A549 (cell line): ENCODE results near the gene CDH4. TPM values are rescaled to one million over a fixed set of nuclear protein-coding genes. Genes with fewer than 3 reads are reported as not detected.

Experiments
- ATAC-seq, 2 experiments: fragments of 200-7000 bp in 1 of 2; fragments of >200 bp in 1 of 2; cut with Nextera tagmentation in 1 of 2; cut with Tn5 transposase in 1 of 2; 3 replicates each; pipeline versions ENCODE4 v1.8.0 to v1.9.1; 2018 to 2020; ENCODE audit warnings: mild to moderate bottlenecking in 1 of 2, moderate library complexity in 1 of 2
- CTCF ChIA-PET: fragments of 300-600 bp; sonication (Branson Sonifier 250); formaldehyde crosslinking; extraction: SDS; loops from one replicate; lab custom pipeline; 2021; ENCODE audit warnings: antibody characterized with exemption, inconsistent platforms; lab: Yijun Ruan, JAX
- POLR2A ChIA-PET: fragments of 350-600 bp; formaldehyde crosslinking; extraction: SDS; loops from one replicate; lab custom pipeline; 2021; ENCODE audit warnings: antibody characterized with exemption, inconsistent platforms; lab: Yijun Ruan, JAX
- DNase-seq, 2 experiments: peaks; one replicate each; pipeline versions ENCODE4 v3.0.0 to v3.0.0-alpha.2; 2011 to 2016; ENCODE audit warnings: low read depth in 1 of 2, low spot score in 1 of 2
- FAIRE-seq: peaks from 2 replicates; lab custom pipeline; 2011; peaks lifted over from hg19 to GRCh38; lab: Jason Lieb, UNC
- H3K27ac ChIP-seq, 2 experiments: fragments of >200 bp; sonication (Bioruptor Twin); formaldehyde crosslinking; 3 replicates each; pipeline ENCODE4 v1.5.1; 2016 to 2017
- H3K4me1 ChIP-seq: fragments of >200 bp; sonication (Bioruptor Twin); formaldehyde crosslinking; 3 replicates; pipeline ENCODE4 v1.6.1; 2016
- H3K4me2 ChIP-seq: fragments of >200 bp; sonication (Bioruptor Twin); formaldehyde crosslinking; 3 replicates; pipeline ENCODE4 v1.6.1; 2016
- H3K4me3 ChIP-seq: fragments of >200 bp; sonication (Bioruptor Twin); formaldehyde crosslinking; 3 replicates; pipeline ENCODE4 v1.5.1; 2016
- H3K9me3 ChIP-seq: fragments of >200 bp; sonication (Bioruptor Twin); formaldehyde crosslinking; 3 replicates; pipeline ENCODE4 v1.6.1; 2016
- CEBPB ChIP-seq, 2 experiments: fragments of >200 bp in 1 of 2; sonication (Bioruptor Twin) in 1 of 2; formaldehyde crosslinking in 1 of 2; IDR thresholded peaks; 2 replicates each; pipeline ENCODE4 v1.6.1; 2012 to 2016
- CHD2 ChIP-seq: fragments of 150-350 bp; IDR thresholded peaks from 2 replicates; pipeline ENCODE4 v1.6.1; 2014; ENCODE audit warnings: low read length; ENCODE audit not compliant: partially characterized antibody
- CHD4 ChIP-seq: fragments of 200-600 bp; sonication (generic); IDR thresholded peaks from 2 replicates; pipeline ENCODE4 v1.6.1; 2016; ENCODE audit warnings: antibody characterized with exemption, mild to moderate bottlenecking, borderline replicate concordance
- EHF ChIP-seq: fragments of 250-450 bp; sonication (Bioruptor Pico); IDR thresholded peaks from 2 replicates; pipeline ENCODE4 v1.5.0; 2020; ENCODE audit warnings: mild to moderate bottlenecking
- ELK1 ChIP-seq: fragments of 150-350 bp; IDR thresholded peaks from 2 replicates; pipeline ENCODE4 v1.6.1; 2014; ENCODE audit warnings: low read depth, mild to moderate bottlenecking, low read length
- EP300 ChIP-seq, 2 experiments: fragments of >200 bp; sonication (Bioruptor Twin); formaldehyde crosslinking; IDR thresholded peaks; 2 replicates in 1 of 2; 3 replicates in 1 of 2; pipeline ENCODE4 v1.6.1; 2016 to 2017
- FOXS1 ChIP-seq: fragments of 250-450 bp; sonication (Bioruptor Pico); IDR thresholded peaks from 2 replicates; pipeline ENCODE4 v1.5.0; 2020; ENCODE audit warnings: mild to moderate bottlenecking, moderate library complexity
- GATA3 ChIP-seq: IDR thresholded peaks from 2 replicates; pipeline ENCODE4 v1.6.1; 2012; ENCODE audit warnings: borderline replicate concordance
- HDAC2 ChIP-seq: fragments of 200-600 bp; sonication (generic); IDR thresholded peaks from 2 replicates; pipeline ENCODE4 v1.6.1; 2016
- HEYL ChIP-seq: fragments of 250-450 bp; sonication (Bioruptor Pico); IDR thresholded peaks from 2 replicates; pipeline ENCODE4 v1.8.0; 2021; ENCODE audit warnings: mild to moderate bottlenecking, moderate library complexity
- HOXA7 ChIP-seq: fragments of 250-450 bp; sonication (Bioruptor Pico); IDR thresholded peaks from 2 replicates; pipeline ENCODE4 v1.5.0; 2020; ENCODE audit warnings: mild to moderate bottlenecking, moderate library complexity
- HOXB13 ChIP-seq: fragments of 250-450 bp; sonication (Bioruptor Pico); IDR thresholded peaks from 2 replicates; pipeline ENCODE4 v1.5.0; 2020; ENCODE audit warnings: low read depth, mild to moderate bottlenecking, moderate library complexity
- HOXB5 ChIP-seq: fragments of 250-450 bp; sonication (Bioruptor Pico); IDR thresholded peaks from 2 replicates; pipeline ENCODE4 v1.5.0; 2020; ENCODE audit warnings: mild to moderate bottlenecking, moderate library complexity
- KDM1A ChIP-seq: fragments of 200-600 bp; sonication (generic); IDR thresholded peaks from 2 replicates; pipeline ENCODE4 v1.6.1; 2016; ENCODE audit warnings: low read depth, mild to moderate bottlenecking
- MAFK ChIP-seq: fragments of 450-650 bp; IDR thresholded peaks from 2 replicates; pipeline ENCODE4 v1.6.1; 2014; ENCODE audit not compliant: partially characterized antibody
- MAZ ChIP-seq: fragments of 150-350 bp; IDR thresholded peaks from 2 replicates; pipeline ENCODE4 v1.6.1; 2014; ENCODE audit warnings: antibody characterized with exemption, low read depth, low read length, borderline replicate concordance
- MYC ChIP-seq: IDR thresholded peaks from 2 replicates; pipeline ENCODE4 v1.6.1; 2012; ENCODE audit warnings: mild to moderate bottlenecking, inconsistent platforms, low read length, improper control_type of control experiment, borderline replicate concordance
- NPAS2 ChIP-seq: fragments of 250-450 bp; sonication (Bioruptor Pico); IDR thresholded peaks from 2 replicates; pipeline ENCODE4 v1.8.0; 2022; ENCODE audit warnings: mild to moderate bottlenecking, moderate library complexity, borderline replicate concordance
- NR3C1 ChIP-seq: fragments of >200 bp; sonication (Bioruptor Twin); formaldehyde crosslinking; IDR thresholded peaks from 3 replicates; pipeline ENCODE4 v1.6.1; 2017
- RCOR1 ChIP-seq: fragments of 150-350 bp; IDR thresholded peaks from 2 replicates; pipeline ENCODE4 v1.6.1; 2014; ENCODE audit warnings: antibody characterized with exemption, low read length, low read depth
- RFX5 ChIP-seq: fragments of 450-650 bp; IDR thresholded peaks from 2 replicates; pipeline ENCODE4 v1.7.1; 2014; ENCODE audit warnings: antibody characterized with exemption, mild to moderate bottlenecking, moderate library complexity
- TFCP2L1 ChIP-seq: fragments of 250-450 bp; sonication (Bioruptor Pico); IDR thresholded peaks from 2 replicates; pipeline ENCODE4 v1.5.0; 2021; ENCODE audit warnings: mild to moderate bottlenecking
- TP53 ChIP-seq: fragments of 250-450 bp; sonication (Bioruptor Pico); IDR thresholded peaks from 2 replicates; pipeline ENCODE4 v1.5.0; 2021; ENCODE audit warnings: mild to moderate bottlenecking, moderate library complexity
- ZC3H11A ChIP-seq: fragments of 450-650 bp; IDR thresholded peaks from 2 replicates; pipeline ENCODE4 v1.6.1; 2014; ENCODE audit warnings: antibody characterized with exemption, mild to moderate bottlenecking
- ZNF302 ChIP-seq: fragments of 250-450 bp; sonication (Bioruptor Pico); IDR thresholded peaks from 2 replicates; pipeline ENCODE4 v1.9.0; 2021; ENCODE audit warnings: inconsistent platforms, mild to moderate bottlenecking, moderate library complexity
- WGBS: methylation state at CpG from one replicate; pipeline ENCODE4 v1.1.6; 2017; ENCODE audit errors: missing lambda C conversion rate; 5-methylcytosine and 5-hydroxymethylcytosine counted together
- polyA plus RNA-seq, 4 experiments: library from polyadenylated mRNA; depleted of rRNA in 3 of 4; stranded (reverse); fragments of >200 nt; fragmentation: RNase III in 1 of 4; extraction: RNeasy Plus Mini Kit Qiagen cat#74134 plus additional on column Dnase treatment in 1 of 4; gene quantifications; 2 replicates in 3 of 4; 3 replicates in 1 of 4; pipeline ENCODE4 v1.2.3, GENCODE V29; 2011 to 2017
- TF ChIP-seq, protein P1 (sequence below): fragments of 200-600 bp; sonication (generic); IDR thresholded peaks from 2 replicates; pipeline ENCODE4 v1.6.1; 2016; ENCODE audit warnings: antibody characterized with exemption, mild to moderate bottlenecking, moderate library complexity
- TF ChIP-seq, protein P2 (sequence below): IDR thresholded peaks from 2 replicates; pipeline ENCODE4 v1.6.1; 2012

Gene CDH4
- polyA plus RNA-seq, 2 of the 4 experiments (the other 2 are of a cell fraction): 3.4 to 10.3 TPM

DNA sequence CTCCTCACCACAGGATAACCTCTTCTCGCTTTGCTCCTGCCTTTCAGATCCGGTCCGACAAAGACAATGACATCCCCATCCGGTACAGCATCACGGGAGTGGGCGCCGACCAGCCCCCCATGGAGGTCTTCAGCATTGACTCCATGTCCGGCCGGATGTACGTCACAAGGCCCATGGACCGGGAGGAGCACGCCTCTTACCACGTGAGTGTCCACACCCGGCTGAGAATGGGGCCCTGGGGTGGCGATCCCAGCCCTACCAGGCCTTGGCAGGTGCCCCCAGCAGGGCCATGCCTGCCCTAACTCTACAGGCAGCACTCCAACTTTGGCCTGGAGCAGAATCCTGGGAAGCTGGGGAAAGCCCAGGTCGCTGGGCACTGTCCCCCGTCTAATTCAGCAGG, 592.6 kb downstream of the CDH4 start:
- Histone ChIP-seq H3K4me1 (no peaks in the 10 kb centered on the region), H3K4me3 (no peak overlapping the region), H3K9me3 (no peaks in the 10 kb centered on the region), H3K27ac (no peak overlapping the region), H3K4me2 (no peak overlapping the region)
- CTCF ChIA-PET: interaction anchor here (1.1 kb wide), 1 partner anchor 26 kb away, joined by 4 read pairs; no protein-coding TSS in a partner anchor
- DNase-seq (no peak), FAIRE-seq (no peak), ATAC-seq (no peak)
- TF ChIP-seq FOXS1: no peak
- no peak for TF ChIP-seq NR3C1
- TF ChIP-seq RFX5: no peak
- TF ChIP-seq MAZ: no peak
- TF ChIP-seq GATA3: no peak
- no peak for TF ChIP-seq ELK1
- no peak for TF ChIP-seq HDAC2
- no peak for TF ChIP-seq RCOR1
- TF ChIP-seq MAFK: no peak
- TF ChIP-seq EHF: no peak
- POLR2A ChIA-PET: no interaction called here
- WGBS: 92% methylated on average over 10 of the region's 17 CpGs

- H3K9me3 ChIP-seq: no peaks in the 10 kb centered on the region
Measured at GRCh38 chr20:61845233-61845671, 593.2 kb downstream of the CDH4 start.

GRCh38 chr20:61846074-61846473, 594.0 kb downstream of the CDH4 start:
- 97% methylated on average over 7 of the region's 15 CpGs for WGBS
- ChIA-PET POLR2A (no interaction called here), CTCF (no interaction called here)
- ATAC-seq (no peak), FAIRE-seq (no peak), DNase-seq (no peak)
- no peak overlapping the region for H3K4me2 ChIP-seq
- H3K9me3 ChIP-seq: no peaks in the 10 kb centered on the region
- no peaks in the 10 kb centered on the region for H3K4me1 ChIP-seq
- no peak for TF ChIP-seq HDAC2
- TF ChIP-seq ZNF302: no peak
- TF ChIP-seq, protein P1, sequence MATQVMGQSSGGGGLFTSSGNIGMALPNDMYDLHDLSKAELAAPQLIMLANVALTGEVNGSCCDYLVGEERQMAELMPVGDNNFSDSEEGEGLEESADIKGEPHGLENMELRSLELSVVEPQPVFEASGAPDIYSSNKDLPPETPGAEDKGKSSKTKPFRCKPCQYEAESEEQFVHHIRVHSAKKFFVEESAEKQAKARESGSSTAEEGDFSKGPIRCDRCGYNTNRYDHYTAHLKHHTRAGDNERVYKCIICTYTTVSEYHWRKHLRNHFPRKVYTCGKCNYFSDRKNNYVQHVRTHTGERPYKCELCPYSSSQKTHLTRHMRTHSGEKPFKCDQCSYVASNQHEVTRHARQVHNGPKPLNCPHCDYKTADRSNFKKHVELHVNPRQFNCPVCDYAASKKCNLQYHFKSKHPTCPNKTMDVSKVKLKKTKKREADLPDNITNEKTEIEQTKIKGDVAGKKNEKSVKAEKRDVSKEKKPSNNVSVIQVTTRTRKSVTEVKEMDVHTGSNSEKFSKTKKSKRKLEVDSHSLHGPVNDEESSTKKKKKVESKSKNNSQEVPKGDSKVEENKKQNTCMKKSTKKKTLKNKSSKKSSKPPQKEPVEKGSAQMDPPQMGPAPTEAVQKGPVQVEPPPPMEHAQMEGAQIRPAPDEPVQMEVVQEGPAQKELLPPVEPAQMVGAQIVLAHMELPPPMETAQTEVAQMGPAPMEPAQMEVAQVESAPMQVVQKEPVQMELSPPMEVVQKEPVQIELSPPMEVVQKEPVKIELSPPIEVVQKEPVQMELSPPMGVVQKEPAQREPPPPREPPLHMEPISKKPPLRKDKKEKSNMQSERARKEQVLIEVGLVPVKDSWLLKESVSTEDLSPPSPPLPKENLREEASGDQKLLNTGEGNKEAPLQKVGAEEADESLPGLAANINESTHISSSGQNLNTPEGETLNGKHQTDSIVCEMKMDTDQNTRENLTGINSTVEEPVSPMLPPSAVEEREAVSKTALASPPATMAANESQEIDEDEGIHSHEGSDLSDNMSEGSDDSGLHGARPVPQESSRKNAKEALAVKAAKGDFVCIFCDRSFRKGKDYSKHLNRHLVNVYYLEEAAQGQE: no peak
- TF ChIP-seq CEBPB (IDR thresholded peaks at IDR 0.05): no peak
- no peak for TF ChIP-seq ELK1
- no peak for TF ChIP-seq HOXB5
- no peak for TF ChIP-seq NPAS2 (CRISPR knock-in tag)
- no peak for TF ChIP-seq TFCP2L1 (CRISPR knock-in tag)
- no peak for TF ChIP-seq MAFK
- no peak for TF ChIP-seq HOXA7 (CRISPR knock-in tag)
- TF ChIP-seq KDM1A: no peak
- no peak for TF ChIP-seq ZC3H11A
- no peak for TF ChIP-seq CHD2
- no peak for TF ChIP-seq HEYL (CRISPR knock-in tag)
- TF ChIP-seq, protein P2, sequence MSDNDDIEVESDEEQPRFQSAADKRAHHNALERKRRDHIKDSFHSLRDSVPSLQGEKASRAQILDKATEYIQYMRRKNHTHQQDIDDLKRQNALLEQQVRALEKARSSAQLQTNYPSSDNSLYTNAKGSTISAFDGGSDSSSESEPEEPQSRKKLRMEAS: no peak
- H3K27ac ChIP-seq: no peak overlapping the region
- H3K4me3 ChIP-seq: no peak overlapping the region

More at GRCh38 chr20:61845233-61845671, 593.2 kb downstream of the CDH4 start:
- no peak for DNase-seq
- Histone ChIP-seq H3K4me1 (no peaks in the 10 kb centered on the region), H3K4me2 (no peak overlapping the region), H3K4me3 (no peak overlapping the region), H3K27ac (no peak overlapping the region)
- POLR2A ChIA-PET: no interaction called here
- no peak for TF ChIP-seq TFCP2L1 (CRISPR knock-in tag)
- no peak for TF ChIP-seq HOXB13 (CRISPR knock-in tag)
- no peak for TF ChIP-seq HOXA7 (CRISPR knock-in tag)
- no peak for TF ChIP-seq EP300 (IDR thresholded peaks at IDR 0.05)
- TF ChIP-seq TP53: no peak
- no peak for TF ChIP-seq CHD4
- no peak for TF ChIP-seq MAZ
- no peak for TF ChIP-seq MYC
- no peak for TF ChIP-seq RCOR1
- TF ChIP-seq ZC3H11A: no peak
- FAIRE-seq: no peak
- no peak for ATAC-seq
- WGBS: 82% methylated on average over 19 of the region's 19 CpGs
- CTCF ChIA-PET: interaction anchor here (1.1 kb wide), 1 partner anchor 27 kb away, joined by 4 read pairs; no protein-coding TSS in a partner anchor
